OCI-LY7 (cell line): ENCODE results near the gene GVQW3. TPM values are rescaled to one million over a fixed set of nuclear protein-coding genes. Genes with fewer than 3 reads are reported as not detected.
"Not testable (repeated sequence)": the region's sequence is repeated elsewhere in the genome, so short reads cannot be mapped to it uniquely, and the experiment has no call there.

Experiments
- BruUV-seq: library from RNA; stranded (reverse); fragments of 400-500 nt; replicated peaks from 2 replicates; lab custom pipeline; 2021; lab: Mats Ljungman, UMichigan
- CTCF ChIA-PET: fragments of 300-600 bp; sonication (Branson Sonifier 250); formaldehyde crosslinking; loops from one replicate; lab custom pipeline; 2022; ENCODE audit warnings: antibody characterized with exemption; ENCODE audit not compliant: unreplicated experiment; lab: Charles Lee
- POLR2A ChIA-PET: fragments of 300-600 bp; sonication (Branson Sonifier 250); formaldehyde crosslinking; loops from one replicate; lab custom pipeline; 2022; ENCODE audit warnings: antibody characterized with exemption; lab: Charles Lee
- DNase-seq: peaks from one replicate; pipeline ENCODE4 v3.0.0-alpha.2; 2015; ENCODE audit warnings: low spot score
- H2AFZ ChIP-seq: fragments of 200-600 bp; sonication (generic), shearing (Covaris generic); 2 replicates; pipeline ENCODE4 v1.6.1; 2014; ENCODE audit warnings: mild to moderate bottlenecking, antibody characterized with exemption, low read length, moderate library complexity
- H3K27ac ChIP-seq: fragments of 200-600 bp; sonication (generic); 2 replicates; pipeline ENCODE4 v1.5.1; 2014; ENCODE audit warnings: mixed run types, low read depth, mild to moderate bottlenecking, moderate library complexity, low read length, inconsistent platforms; ENCODE audit not compliant: poor library complexity, severe bottlenecking
- H3K36me3 ChIP-seq: fragments of 200-600 bp; sonication (generic); 2 replicates; pipeline ENCODE4 v1.6.1; 2014; ENCODE audit warnings: mild to moderate bottlenecking, antibody characterized with exemption, low read length, moderate library complexity, mixed read lengths; ENCODE audit not compliant: insufficient read depth
- H3K4me1 ChIP-seq: fragments of 200-600 bp; sonication (generic); 2 replicates; pipeline ENCODE4 v1.5.1; 2014; ENCODE audit warnings: mild to moderate bottlenecking, low read length; ENCODE audit not compliant: insufficient read depth, poor library complexity, severe bottlenecking
- H3K4me2 ChIP-seq: fragments of 200-600 bp; sonication (generic); 2 replicates; pipeline ENCODE4 v1.6.1; 2014; ENCODE audit warnings: mild to moderate bottlenecking, low read length
- H3K4me3 ChIP-seq: fragments of 200-600 bp; sonication (generic); 2 replicates; pipeline ENCODE4 v1.5.1; 2014; ENCODE audit warnings: mild to moderate bottlenecking, low read depth, low read length; ENCODE audit not compliant: poor library complexity, severe bottlenecking
- H3K79me2 ChIP-seq: fragments of 200-600 bp; sonication (generic); 2 replicates; pipeline ENCODE4 v1.6.1; 2016; ENCODE audit warnings: low read depth, mild to moderate bottlenecking, low read length, moderate library complexity, mixed read lengths; ENCODE audit not compliant: insufficient read depth
- H3K9me2 ChIP-seq: fragments of 200-600 bp; sonication (generic); 2 replicates; pipeline ENCODE4 v1.6.1; 2016; ENCODE audit warnings: mild to moderate bottlenecking, low read length, mixed read lengths; ENCODE audit not compliant: insufficient read depth
- H3K9me3 ChIP-seq: fragments of 200-600 bp; sonication (generic); 2 replicates; pipeline ENCODE4 v1.6.1; 2014; ENCODE audit warnings: mild to moderate bottlenecking, mixed run types, low read length, mixed read lengths
- H4K20me1 ChIP-seq: fragments of 200-600 bp; sonication (generic); 2 replicates; pipeline ENCODE4 v1.6.1; 2014; ENCODE audit warnings: mild to moderate bottlenecking, antibody characterized with exemption, low read length, moderate library complexity, mixed read lengths; ENCODE audit not compliant: insufficient read depth
- EZH2phosphoT487 ChIP-seq: fragments of 200-600 bp; sonication (generic); IDR thresholded peaks from 2 replicates; pipeline ENCODE4 v1.6.1; 2018; ENCODE audit warnings: low read depth, borderline replicate concordance, mild to moderate bottlenecking, mixed run types, antibody characterized with exemption, low read length, moderate library complexity, mixed read lengths
- intact Hi-C: fragments of 100-400 bp; cut with micrococcal nuclease; formaldehyde crosslinking; loops from one replicate; pipeline ENCODE4 v1.10.0; 2022; ENCODE audit not compliant: unreplicated experiment
- total RNA-seq, 2 experiments: library from RNA; depleted of rRNA in 1 of 2; stranded (reverse); fragments of >200 nt in 1 of 2; shearing (Covaris generic) in 1 of 2; gene quantifications; 2 replicates each; pipeline ENCODE4 v1.2.3, GENCODE V29; 2014 to 2022
- TF ChIP-seq, protein P1 (sequence below): fragments of 200-600 bp; sonication (generic); conservative IDR thresholded peaks from 2 replicates; pipeline ENCODE4 v1.5.1; 2014; ENCODE audit warnings: mild to moderate bottlenecking, antibody characterized with exemption, low read length, moderate library complexity, mixed read lengths

The GVQW3 gene
- total RNA-seq, 2 experiments from 2014 or later, result 15.4 to 16.5 TPM

DNA sequence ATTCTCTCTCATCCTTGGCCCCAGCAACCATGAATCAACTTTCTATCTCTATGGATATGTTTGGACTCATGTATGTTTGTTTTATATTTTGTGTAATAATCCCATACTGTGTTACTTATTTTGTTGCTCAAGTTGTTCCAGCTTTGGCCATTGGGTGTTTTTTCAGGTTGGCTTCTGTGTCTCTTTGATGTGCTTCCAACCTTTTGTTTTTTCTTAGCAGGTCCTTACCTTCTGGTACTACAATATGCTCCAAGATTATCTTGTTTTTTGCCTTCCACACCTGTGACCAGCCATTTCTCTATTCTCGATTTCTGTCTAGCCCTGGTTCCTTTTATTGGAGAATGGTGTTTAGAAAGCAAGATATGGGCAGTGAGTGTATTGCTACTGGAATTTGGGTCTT is 14.2 kb downstream of the GVQW3 start:
- intact Hi-C loops, result no loop called here
- no peaks in the 10 kb centered on the region for H3K9me3 ChIP-seq
- no peaks in the 10 kb centered on the region for H3K4me1 ChIP-seq
- no peak overlapping the region for H2AFZ ChIP-seq
- no peaks in the 10 kb centered on the region for H3K9me2 ChIP-seq
- ChIA-PET POLR2A (interaction anchor here (0.7 kb wide), 1 partner anchor 362 kb away, joined by 4 read pairs; no protein-coding TSS in a partner anchor), CTCF (no interaction called here)
- no TSS peak for BruUV-seq
- no peaks in the 10 kb centered on the region for H4K20me1 ChIP-seq
- no peak overlapping the region for H3K27ac ChIP-seq
- no peaks in the 10 kb centered on the region for H3K79me2 ChIP-seq
- DNase-seq, result no peak
- H3K4me2 ChIP-seq, result no peak overlapping the region
- no peak overlapping the region for H3K4me3 ChIP-seq
- TF ChIP-seq EZH2phosphoT487, result no peak
- TF ChIP-seq, protein P1, sequence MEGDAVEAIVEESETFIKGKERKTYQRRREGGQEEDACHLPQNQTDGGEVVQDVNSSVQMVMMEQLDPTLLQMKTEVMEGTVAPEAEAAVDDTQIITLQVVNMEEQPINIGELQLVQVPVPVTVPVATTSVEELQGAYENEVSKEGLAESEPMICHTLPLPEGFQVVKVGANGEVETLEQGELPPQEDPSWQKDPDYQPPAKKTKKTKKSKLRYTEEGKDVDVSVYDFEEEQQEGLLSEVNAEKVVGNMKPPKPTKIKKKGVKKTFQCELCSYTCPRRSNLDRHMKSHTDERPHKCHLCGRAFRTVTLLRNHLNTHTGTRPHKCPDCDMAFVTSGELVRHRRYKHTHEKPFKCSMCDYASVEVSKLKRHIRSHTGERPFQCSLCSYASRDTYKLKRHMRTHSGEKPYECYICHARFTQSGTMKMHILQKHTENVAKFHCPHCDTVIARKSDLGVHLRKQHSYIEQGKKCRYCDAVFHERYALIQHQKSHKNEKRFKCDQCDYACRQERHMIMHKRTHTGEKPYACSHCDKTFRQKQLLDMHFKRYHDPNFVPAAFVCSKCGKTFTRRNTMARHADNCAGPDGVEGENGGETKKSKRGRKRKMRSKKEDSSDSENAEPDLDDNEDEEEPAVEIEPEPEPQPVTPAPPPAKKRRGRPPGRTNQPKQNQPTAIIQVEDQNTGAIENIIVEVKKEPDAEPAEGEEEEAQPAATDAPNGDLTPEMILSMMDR, result no peak
- no peaks in the 10 kb centered on the region for H3K36me3 ChIP-seq

- H4K20me1 ChIP-seq, result no peaks in the 10 kb centered on the region
- no peak overlapping the region for H3K4me3 ChIP-seq
- H3K9me2 ChIP-seq, result no peaks in the 10 kb centered on the region
- ChIA-PET POLR2A (no interaction called here), CTCF (no interaction called here)
- no peaks in the 10 kb centered on the region for H3K4me1 ChIP-seq
- intact Hi-C loops, result no loop called here
- no peak overlapping the region for H2AFZ ChIP-seq
- H3K27ac ChIP-seq, result no peak overlapping the region
- no peaks in the 10 kb centered on the region for H3K36me3 ChIP-seq
- no peak for DNase-seq
- no peak for TF ChIP-seq EZH2phosphoT487
- TF ChIP-seq, protein P1, result no peak
- H3K79me2 ChIP-seq, result no peaks in the 10 kb centered on the region
- no peak overlapping the region for H3K4me2 ChIP-seq
- BruUV-seq, result no TSS peak
- no peaks in the 10 kb centered on the region for H3K9me3 ChIP-seq
Measured at GRCh38 chr11:76397383-76397782, 16.3 kb downstream of the GVQW3 start.

DNA sequence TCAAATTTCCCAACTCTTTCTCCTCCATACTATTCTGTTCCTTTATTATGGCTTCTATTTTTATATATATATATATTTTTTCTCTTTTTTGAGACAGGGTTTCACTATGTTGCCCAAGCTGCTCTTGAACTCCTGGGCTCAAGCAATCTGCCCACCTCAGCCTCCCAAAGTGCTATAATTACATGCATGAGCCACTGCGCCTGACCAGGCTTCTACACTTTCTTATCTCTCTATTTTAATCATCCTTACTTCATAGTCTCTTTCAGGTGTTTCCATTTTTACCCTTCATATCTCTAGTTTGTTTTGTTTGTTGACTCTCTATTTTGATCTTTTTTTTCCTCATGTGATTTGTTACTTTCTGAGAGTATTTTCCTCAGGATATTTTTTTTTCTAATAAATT is 19.8 kb downstream of the GVQW3 start:
- H3K79me2 ChIP-seq, result no peaks in the 10 kb centered on the region
- no peak overlapping the region for H3K27ac ChIP-seq
- no peaks in the 10 kb centered on the region for H4K20me1 ChIP-seq
- H2AFZ ChIP-seq, result no peak overlapping the region
- no peak overlapping the region for H3K4me3 ChIP-seq
- H3K9me2 ChIP-seq, result no peaks in the 10 kb centered on the region
- POLR2A ChIA-PET, result no interaction called here
- no TSS peak for BruUV-seq
- CTCF ChIA-PET, result no interaction called here
- H3K4me1 ChIP-seq, result no peaks in the 10 kb centered on the region
- H3K4me2 ChIP-seq, result no peak overlapping the region
- intact Hi-C loops, result no loop called here
- no peak for TF ChIP-seq EZH2phosphoT487
- TF ChIP-seq, protein P1, result no peak
- no peaks in the 10 kb centered on the region for H3K9me3 ChIP-seq
- DNase-seq, result no peak
- no peaks in the 10 kb centered on the region for H3K36me3 ChIP-seq

DNA sequence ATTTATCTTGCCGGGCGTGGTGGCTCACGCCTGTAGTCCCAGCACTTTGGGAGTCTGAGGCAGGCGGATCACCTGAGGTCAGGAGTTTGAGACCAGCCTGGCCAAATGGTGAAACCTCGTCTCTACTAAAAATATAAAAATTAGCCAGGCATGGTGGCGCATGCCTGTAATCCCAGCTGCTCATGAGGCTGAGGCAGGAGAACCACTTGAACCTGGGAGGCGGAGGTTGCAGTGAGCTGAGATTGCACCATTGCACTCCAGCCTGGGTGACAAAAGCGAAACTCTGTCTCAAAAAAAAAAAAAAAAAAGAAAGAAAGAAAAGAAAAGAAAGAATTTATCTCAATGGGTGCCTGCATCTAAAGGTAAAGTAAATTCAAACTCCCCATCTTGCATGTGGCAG is 20.4 kb downstream of the GVQW3 start:
- H3K27ac ChIP-seq, H2AFZ ChIP-seq, intact Hi-C loops, H3K36me3 ChIP-seq, DNase-seq, H3K9me3 ChIP-seq, H4K20me1 ChIP-seq, H3K4me2 ChIP-seq, CTCF ChIA-PET, H3K4me3 ChIP-seq, H3K4me1 ChIP-seq, H3K9me2 ChIP-seq, BruUV-seq, H3K79me2 ChIP-seq: not testable (repeated sequence)
- POLR2A ChIA-PET, result interaction anchor here (1.1 kb wide), 1 partner anchor 45 kb away, joined by 4 read pairs; no protein-coding TSS in a partner anchor
